Measurements from ENCODE around the gene OR4C5.
"Not testable (repeated sequence)": the region's sequence is repeated elsewhere in the genome, so short reads cannot be mapped to it uniquely, and the experiment has no call there.

OR4C5 gene

GRCh38 chr11:48366365-48366764 lies at the start of gene OR4C5:
TSS of gene OR4C5 (minus strand) at chr11:48366465. CDS start at chr11:48366465, 0 bp downstream.
- no peaks in the 10 kb centered on the region for H3F3A ChIP-seq (ENCODE audit: low read depth)
- no peaks in the 10 kb centered on the region for H3K36me3 ChIP-seq (ENCODE audit: insufficient read depth, low read length)
- no peak within 1 kb of the TSS for H2AFZ ChIP-seq (ENCODE audit: low read length)
- TF ChIP-seq CTCF (conservative IDR thresholded peaks at IDR 0.05; ENCODE audit: low read length) = no peak
- no peak for TF ChIP-seq EZH2phosphoT487 (IDR thresholded peaks at IDR 0.05; ENCODE audit: borderline replicate concordance)
- no peaks in the 10 kb centered on the region for H3K9me3 ChIP-seq (ENCODE audit: insufficient read depth, low read depth, low read length)
- no peaks in the 10 kb centered on the region for H3K9me2 ChIP-seq (replicated peaks; ENCODE audit: low read depth, low read length)
- no peak within 1 kb of the TSS for H3K9ac ChIP-seq (ENCODE audit: low read depth, low read length, poor library complexity, severe bottlenecking)
- no peaks in the 10 kb centered on the region for H3K79me2 ChIP-seq (ENCODE audit: insufficient read depth, low read length)
- no peaks in the 10 kb centered on the region for H3K4me1 ChIP-seq (ENCODE audit: insufficient read depth, low read length, poor library complexity, severe bottlenecking)
- H3K4me3 ChIP-seq (ENCODE audit: low read length, poor library complexity, severe bottlenecking) = no peak within 1 kb of the TSS
- no peaks in the 10 kb centered on the region for H3K27me3 ChIP-seq (ENCODE audit: insufficient read depth, low read length, poor library complexity, severe bottlenecking)
- no peaks in the 10 kb centered on the region for H4K20me1 ChIP-seq (ENCODE audit: insufficient read depth, low read length, poor library complexity, severe bottlenecking)
- H3K4me2 ChIP-seq (ENCODE audit: low read depth, low read length, poor library complexity, severe bottlenecking) = no peak within 1 kb of the TSS

- Histone ChIP-seq H2AFZ (ENCODE audit: low read length) (no peak overlapping the region), H3F3A (ENCODE audit: low read depth) (no peaks in the 10 kb centered on the region), H3K4me2 (ENCODE audit: low read depth, low read length, poor library complexity, severe bottlenecking) (no peak overlapping the region), H3K9me2 (replicated peaks; ENCODE audit: low read depth, low read length) (no peaks in the 10 kb centered on the region), H3K9me3 (ENCODE audit: insufficient read depth, low read depth, low read length) (no peaks in the 10 kb centered on the region), H3K4me1 (ENCODE audit: insufficient read depth, low read length, poor library complexity, severe bottlenecking) (no peaks in the 10 kb centered on the region), H3K9ac (ENCODE audit: low read depth, low read length, poor library complexity, severe bottlenecking) (no peak overlapping the region), H3K79me2 (ENCODE audit: insufficient read depth, low read length) (no peaks in the 10 kb centered on the region), H4K20me1 (ENCODE audit: insufficient read depth, low read length, poor library complexity, severe bottlenecking) (no peaks in the 10 kb centered on the region), H3K27me3 (ENCODE audit: insufficient read depth, low read length, poor library complexity, severe bottlenecking) (no peaks in the 10 kb centered on the region), H3K4me3 (ENCODE audit: low read length, poor library complexity, severe bottlenecking) (no peak overlapping the region), H3K36me3 (ENCODE audit: insufficient read depth, low read length) (no peaks in the 10 kb centered on the region)
- TF ChIP-seq CTCF (conservative IDR thresholded peaks at IDR 0.05; ENCODE audit: low read length) (peak; percentile 56), EZH2phosphoT487 (IDR thresholded peaks at IDR 0.05; ENCODE audit: borderline replicate concordance) (no peak)
Observed at GRCh38 chr11:48384670-48385069, 18.4 kb upstream of the OR4C5 start.

- H3K4me1 ChIP-seq (ENCODE audit: insufficient read depth, low read length, poor library complexity, severe bottlenecking); H3K36me3 ChIP-seq (ENCODE audit: insufficient read depth, low read length); H3K9me3 ChIP-seq (ENCODE audit: insufficient read depth, low read depth, low read length); H3K79me2 ChIP-seq (ENCODE audit: insufficient read depth, low read length); H3K27me3 ChIP-seq (ENCODE audit: insufficient read depth, low read length, poor library complexity, severe bottlenecking); H3K4me3 ChIP-seq (ENCODE audit: low read length, poor library complexity, severe bottlenecking); H2AFZ ChIP-seq (ENCODE audit: low read length); H3F3A ChIP-seq (ENCODE audit: low read depth); H3K9me2 ChIP-seq (replicated peaks; ENCODE audit: low read depth, low read length); H4K20me1 ChIP-seq (ENCODE audit: insufficient read depth, low read length, poor library complexity, severe bottlenecking); H3K9ac ChIP-seq (ENCODE audit: low read depth, low read length, poor library complexity, severe bottlenecking); H3K4me2 ChIP-seq (ENCODE audit: low read depth, low read length, poor library complexity, severe bottlenecking): not testable (repeated sequence)
Observed at GRCh38 chr11:48384151-48384550, 17.9 kb upstream of the OR4C5 start.

GRCh38 chr11:48361289-48361688 lies 5.0 kb downstream of the OR4C5 start:
- not testable (repeated sequence) for H3F3A ChIP-seq (ENCODE audit: low read depth); H3K4me2 ChIP-seq (ENCODE audit: low read depth, low read length, poor library complexity, severe bottlenecking); H3K9me3 ChIP-seq (ENCODE audit: insufficient read depth, low read depth, low read length); H4K20me1 ChIP-seq (ENCODE audit: insufficient read depth, low read length, poor library complexity, severe bottlenecking); H2AFZ ChIP-seq (ENCODE audit: low read length); H3K36me3 ChIP-seq (ENCODE audit: insufficient read depth, low read length); H3K79me2 ChIP-seq (ENCODE audit: insufficient read depth, low read length); H3K27me3 ChIP-seq (ENCODE audit: insufficient read depth, low read length, poor library complexity, severe bottlenecking); H3K9ac ChIP-seq (ENCODE audit: low read depth, low read length, poor library complexity, severe bottlenecking); H3K9me2 ChIP-seq (replicated peaks; ENCODE audit: low read depth, low read length); H3K4me1 ChIP-seq (ENCODE audit: insufficient read depth, low read length, poor library complexity, severe bottlenecking); H3K4me3 ChIP-seq (ENCODE audit: low read length, poor library complexity, severe bottlenecking)

All from Loucy (cell line).